NCI-H524 treated with DMSO at 0.1 percent for 48 hours (cell line): Measurements from ENCODE around the gene IL21R.
A peak's percentile ranks its signal among the peaks of the same experiment; 100 is the strongest.
"Not testable (repeated sequence)": the region's sequence is repeated elsewhere in the genome, so short reads cannot be mapped to it uniquely, and the experiment has no call there.

ENCODE experiments used
- DNase-seq: peaks from one replicate; lab custom pipeline; 2025; lab: John Stamatoyannopoulos, UW

IL21R gene

DNA sequence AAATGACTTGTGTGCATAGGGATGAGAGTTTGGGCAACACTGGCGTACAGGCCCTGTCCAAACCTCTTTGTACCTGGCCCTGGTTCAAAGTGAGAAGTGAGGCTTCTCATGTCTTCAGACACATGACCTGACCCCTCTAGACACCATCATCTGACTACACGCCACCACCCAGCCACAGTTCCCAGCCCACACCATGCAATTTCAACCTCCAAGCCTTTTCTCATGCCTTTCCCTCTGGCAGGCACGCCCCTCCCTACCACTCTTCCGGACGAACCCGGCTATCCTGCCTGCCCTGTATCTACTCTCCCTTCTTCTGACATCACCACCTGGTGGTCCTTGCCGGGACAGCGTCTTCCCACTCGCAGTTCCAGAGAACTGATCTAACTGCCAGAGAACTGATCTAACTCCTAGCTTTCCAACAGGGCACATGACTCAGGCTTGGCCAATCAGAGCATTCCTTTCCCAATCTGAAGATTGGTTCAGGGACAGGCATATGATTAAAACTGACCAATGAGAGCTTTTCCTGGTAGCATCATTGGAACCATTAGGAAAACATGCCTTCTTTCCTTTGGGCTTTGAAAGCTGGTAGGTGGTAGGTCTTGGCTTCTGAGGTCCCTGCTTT, 27.1 kb upstream of the IL21R start:
- peak; percentile 93 for DNase-seq

DNA sequence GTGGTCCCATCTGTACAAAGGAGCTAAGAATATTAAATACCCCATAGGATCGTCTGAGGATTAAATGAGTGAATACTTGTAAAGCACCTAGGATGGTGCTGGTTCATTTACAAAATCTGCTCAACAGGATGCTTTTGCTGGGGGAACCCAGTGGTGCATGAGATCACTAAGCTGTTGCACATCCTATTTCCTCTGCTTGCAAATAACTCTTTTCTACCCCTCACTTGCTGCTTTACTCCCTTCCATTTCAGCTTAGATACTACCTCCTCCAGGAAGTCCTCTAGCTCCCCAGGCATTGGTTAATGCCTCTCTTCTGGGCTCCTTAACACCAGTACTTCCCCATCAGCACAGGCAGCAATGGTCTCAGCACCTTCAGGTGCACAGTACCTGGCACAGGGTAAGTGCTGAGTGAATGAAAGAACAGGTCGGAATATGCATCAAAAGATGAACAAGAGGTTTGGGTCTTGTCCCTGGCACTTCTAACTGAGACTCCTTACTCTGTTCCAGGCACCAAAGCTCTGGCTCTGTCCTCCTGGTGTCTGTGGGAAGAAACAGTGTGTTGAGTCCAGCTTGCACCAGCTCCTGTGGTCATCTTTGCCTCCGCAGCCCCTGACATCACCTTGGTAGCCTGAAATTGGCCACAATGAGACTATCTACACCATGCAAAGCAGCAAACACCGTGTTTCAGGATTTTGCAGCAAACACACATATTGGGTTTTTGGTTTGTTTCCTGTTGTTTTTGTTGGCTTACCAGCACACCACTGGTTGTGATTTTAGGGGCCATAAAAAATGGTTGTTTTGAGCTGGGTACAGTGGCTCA, 24.1 kb upstream of the IL21R start:
- DNase-seq = no peak

DNA sequence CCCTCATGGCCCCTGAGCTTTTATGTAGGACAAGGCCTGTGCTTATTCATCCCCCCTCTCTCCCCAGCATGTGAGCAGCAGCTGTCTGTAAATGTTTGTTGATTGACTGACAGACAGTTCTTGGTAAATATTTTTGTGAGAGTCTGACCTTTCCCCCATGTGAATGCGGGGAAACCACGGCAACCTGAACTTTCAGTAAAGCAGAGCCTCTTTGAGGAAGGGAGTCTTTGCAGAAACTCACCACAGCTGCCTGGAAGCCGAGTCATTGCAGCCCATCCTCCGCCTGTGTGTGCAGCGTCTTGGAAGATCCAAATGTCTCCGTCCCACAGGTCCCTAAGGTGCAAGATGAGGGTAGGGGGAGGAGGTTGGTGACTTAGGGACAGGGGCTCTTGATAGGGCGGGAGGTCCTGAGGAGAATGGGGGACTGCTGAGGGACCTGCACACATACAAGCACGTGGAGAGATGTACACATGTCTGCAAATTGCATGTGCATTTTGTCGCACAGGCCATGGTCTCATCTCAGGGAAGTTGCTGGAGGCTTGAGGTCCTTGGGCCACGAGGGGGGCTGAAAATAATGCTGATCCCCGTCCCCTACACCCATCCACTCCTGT, 23.0 kb upstream of the IL21R start:
- no peak for DNase-seq

DNA sequence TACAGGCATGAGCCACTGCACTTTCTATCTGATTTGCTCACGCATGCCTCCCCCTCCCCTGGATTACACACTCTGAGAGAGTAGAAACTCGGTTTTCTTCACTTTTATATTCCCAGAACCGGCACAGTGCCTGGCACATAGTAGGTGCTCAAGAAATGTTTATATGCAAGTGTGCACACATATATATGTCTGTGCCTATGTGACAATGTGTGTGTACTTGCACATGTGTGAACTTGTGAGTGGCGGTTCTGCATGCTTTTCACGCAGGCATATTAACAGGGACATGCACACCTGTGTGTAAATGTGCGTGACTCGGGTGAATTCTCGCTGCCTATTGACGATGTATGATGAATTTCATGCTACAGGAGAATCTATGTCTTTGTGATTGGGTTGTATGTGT, 22.1 kb upstream of the IL21R start:
- DNase-seq = no peak

DNA sequence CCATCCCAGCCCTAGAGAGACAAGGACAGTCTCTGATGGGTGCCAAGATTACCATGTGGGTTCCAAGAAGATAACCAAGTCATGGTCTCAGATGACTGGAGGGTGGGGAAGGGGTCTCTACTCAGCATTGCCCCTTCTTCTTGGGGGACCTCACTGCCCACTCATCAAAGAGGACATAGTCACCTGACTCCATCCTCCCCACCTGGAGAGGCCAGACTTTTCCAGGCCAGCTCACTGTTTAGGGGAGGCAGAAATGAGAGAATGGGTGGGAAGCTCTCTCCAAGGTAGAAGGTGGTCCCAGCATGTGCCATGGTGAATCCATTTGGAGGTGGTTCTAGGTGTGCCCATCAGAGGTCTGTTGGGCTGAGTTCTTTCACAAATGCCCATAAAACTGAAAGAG, 20.7 kb upstream of the IL21R start:
- no peak for DNase-seq

DNA sequence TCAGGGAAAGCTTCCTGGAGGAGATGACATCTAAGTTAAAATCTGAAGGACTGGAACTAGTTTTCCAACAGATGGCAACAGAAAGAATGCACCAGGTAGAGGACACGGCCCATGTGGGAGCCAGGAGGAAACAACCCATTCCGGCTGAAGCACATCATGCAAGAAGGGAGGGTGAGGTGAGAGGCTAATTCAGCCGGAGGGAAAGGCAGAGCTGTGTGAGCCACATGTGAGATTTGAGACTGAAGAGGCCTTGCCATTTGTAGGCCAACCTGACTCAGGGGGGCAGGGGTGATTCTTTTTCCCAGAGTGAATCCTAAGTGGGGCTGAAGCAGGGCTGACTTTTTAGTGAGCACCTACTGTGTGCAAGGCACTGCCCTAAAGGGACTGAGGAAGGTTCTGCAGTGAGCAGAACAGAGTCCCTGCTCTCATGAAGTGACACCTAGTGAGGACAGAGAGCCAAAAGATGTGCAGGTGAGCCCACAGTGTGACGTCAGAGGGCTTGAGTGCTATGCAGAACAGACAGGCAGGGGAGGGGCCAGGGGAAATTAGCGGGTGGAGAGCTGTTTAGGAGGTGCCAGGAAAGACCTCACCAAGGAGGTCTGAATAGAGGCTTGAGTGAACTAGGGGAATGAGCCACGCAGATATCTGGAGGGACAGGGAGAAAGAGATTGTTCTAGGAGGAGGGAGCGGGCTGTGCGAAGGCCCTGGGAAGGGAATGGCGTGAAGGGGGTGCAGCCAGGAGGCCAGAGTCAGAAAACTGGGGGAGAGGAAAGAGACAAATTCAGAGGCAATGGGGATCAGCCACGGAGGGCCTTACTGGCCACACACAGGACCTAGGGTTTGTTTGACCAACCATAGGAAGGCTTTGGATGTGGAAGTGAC, 19.8 kb upstream of the IL21R start:
- DNase-seq = no peak

DNA sequence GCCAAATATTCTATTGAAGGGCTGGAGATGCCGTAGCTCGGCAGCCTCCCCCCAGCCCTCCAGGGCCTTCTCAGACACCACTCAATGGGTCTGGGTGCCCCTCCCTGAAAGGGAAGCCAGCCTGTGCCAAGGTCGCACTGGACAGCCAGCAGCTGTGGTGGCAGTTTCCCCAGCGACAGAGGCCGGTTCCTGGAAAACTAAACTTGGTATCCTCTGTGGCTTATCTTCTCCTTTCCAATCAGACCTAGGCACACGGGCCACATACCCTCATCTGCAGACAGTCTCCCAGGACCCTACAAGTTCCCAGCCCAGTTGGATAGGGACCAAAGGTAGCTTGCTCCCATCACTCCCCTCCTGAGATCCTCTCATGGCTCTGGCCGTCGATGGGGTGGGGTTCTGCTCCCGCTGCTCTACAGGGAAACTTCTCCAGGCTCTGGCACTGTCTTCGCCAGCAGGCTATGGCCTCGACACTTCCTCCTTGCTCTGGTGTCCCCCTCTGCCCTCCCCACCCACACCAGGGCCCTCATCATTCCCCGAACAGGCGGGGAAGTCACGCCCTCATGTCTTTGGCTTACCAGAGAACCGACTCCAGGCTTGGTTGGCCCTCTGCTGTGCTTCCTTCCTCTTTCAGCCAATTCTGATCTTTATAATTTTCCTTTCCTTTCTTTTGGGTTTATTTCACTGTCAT, 18.3 kb upstream of the IL21R start:
- DNase-seq = no peak

DNA sequence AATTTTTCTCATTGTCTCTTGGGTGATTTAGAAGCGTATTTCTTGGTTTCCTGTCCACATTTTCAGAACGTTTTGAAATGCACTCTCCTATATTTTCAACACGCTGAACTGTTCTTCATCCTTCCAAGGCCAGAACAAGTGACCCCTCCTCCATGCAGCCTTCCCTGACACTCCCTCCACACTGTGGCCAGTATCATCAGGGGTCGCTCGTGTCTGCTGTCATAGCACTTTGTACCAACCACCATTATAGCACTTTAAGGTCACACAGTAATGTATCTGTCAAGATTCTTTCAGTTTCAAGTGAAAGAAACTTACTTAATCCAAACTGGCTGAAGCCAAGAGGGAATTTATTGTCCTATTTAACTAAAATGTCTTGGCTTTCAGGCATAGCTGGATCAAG, 17.5 kb upstream of the IL21R start:
- DNase-seq = no peak

DNA sequence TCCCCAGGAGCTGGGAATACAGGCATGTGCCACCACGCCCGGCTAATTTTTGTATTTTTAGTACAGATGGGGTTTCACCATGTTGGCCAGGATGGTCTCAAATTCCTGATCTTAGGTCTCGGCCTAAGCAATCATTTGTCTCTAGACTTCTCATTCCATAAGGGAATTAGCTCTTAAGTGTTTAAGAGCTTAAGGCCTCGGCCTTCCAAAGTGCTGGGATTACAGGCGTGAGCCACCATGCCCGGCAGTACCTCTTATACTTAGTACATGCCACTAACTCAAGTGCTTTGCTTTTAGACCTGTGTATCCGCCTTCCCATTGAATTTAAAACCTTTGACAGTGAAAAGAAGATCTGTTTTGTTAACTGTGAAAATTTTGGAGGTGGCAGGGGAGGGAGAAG, 16.6 kb upstream of the IL21R start:
- peak; percentile 73 for DNase-seq

DNA sequence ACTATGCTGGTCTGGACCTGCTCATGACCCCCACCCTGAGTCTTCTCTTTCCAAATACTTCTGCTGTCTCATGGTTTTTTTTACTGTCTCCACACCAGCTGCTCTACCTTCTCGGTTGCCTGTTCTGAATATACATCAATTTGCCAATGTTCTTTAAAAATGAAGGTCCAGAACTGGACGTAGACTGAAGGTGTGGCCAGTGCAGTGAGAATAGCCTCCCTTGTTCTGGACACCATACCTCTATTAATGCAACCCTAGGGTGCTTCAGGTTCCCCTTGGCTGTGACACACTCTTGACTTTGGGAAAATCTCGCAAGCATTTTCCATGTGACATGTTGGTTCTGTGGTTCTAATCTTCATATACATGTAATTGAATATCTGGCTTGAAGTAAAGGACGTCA, 15.3 kb upstream of the IL21R start:
- DNase-seq = no peak

DNA sequence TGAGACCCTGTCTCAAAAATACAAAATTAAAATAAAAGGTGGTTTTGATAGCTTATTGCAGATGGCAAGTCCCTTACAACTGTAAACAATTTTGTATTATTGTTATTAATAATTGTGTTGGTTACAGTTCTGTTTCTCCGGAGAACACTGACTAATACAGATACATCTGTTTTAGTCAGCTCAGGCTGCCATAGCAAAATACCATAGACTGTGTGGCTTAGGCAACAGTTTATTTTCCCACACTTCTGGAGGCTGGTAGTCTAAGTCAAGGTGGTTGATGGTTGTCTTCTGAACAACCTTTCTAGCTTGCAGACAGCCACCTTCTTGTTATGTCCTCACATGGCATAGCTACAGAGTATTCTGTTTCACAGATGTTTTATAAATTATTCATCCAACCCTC, 14.2 kb upstream of the IL21R start:
- DNase-seq = no peak

DNA sequence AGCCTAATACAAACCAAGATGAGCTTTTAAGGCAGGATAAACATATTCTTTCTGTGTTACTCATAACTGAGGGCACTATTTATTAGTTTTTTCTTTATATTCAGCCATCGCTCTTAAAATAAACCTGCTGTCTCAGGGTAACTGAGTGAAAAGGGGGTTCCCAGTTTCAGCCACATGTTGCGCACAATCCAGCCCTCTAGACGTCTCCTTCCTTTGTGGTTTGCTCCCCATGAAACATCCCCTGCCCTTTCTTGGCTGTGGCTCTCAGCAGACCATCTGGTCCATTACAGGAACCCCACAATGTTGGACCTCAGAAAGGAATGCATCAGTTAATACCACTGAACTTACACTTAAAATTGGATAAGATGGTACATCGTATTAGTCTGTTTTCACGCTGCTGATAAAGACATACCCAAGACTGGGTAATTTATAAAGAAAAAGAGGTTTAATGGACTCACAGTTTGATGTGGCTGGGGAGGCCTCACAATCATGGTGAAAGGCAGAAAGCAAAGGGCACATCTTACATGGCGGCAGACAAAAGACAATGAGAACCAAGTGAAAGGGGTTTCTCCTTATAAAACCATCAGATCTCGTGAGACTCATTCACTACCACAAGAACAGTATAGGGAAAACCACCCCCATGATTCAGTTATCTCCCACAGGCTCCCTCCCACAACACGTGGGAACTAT, 12.6 kb upstream of the IL21R start:
- DNase-seq = no peak

DNA sequence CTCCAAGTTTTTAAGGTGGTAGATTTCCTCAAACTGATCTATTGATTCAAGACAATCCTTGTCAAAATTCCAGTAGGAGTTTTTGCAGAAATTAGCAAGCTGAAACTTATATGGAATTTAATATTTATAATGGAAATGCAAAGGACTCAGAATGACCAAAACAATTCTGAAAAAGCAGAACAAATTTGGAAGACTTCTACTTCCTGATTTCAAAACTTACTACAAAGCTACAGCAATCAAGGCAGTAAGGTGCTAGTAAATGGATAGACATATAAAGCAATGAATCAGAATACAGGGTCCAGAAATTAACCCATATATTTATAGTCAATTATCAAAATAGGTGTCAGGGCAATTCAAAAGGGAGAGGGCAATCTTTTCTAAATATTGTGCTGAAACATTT, 11.8 kb upstream of the IL21R start:
- no peak for DNase-seq

DNA sequence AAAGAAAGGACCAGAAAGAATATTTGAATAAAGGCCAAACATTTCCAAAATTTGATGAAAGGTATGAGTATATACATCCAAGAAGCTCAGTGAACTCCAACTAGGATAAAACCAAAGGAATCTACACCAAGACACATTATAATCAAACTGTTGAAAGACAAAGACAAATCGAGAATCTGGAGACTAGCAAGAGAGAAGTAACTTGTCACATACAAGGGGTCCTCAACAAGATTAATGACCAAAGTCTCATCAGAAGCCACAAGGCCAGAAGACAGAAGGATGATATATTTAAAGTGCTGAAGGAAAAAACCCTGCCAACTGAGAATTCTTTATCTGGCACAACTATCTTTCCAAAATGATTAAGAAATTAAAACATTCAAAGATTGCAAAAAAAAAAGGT, 9.3 kb upstream of the IL21R start:
- DNase-seq = no peak

DNA sequence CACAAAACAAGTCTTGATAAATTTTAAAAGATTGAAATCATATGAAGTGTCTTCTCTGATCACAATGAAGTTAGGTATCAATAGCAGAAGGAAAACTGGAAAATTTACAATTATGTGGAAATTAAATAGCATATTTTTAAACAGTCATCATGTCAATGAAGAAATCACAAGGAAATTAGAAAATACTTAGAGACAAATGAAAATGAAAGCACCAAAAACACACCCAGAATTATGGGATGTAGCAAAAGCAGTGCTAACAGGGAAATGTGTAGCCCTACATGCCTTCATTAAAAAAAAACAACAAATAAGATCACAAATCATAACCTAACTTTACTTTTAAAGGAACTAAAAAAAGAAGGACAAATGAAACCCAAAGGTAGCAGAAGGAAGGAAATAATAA, 7.5 kb upstream of the IL21R start:
- no peak for DNase-seq

DNA sequence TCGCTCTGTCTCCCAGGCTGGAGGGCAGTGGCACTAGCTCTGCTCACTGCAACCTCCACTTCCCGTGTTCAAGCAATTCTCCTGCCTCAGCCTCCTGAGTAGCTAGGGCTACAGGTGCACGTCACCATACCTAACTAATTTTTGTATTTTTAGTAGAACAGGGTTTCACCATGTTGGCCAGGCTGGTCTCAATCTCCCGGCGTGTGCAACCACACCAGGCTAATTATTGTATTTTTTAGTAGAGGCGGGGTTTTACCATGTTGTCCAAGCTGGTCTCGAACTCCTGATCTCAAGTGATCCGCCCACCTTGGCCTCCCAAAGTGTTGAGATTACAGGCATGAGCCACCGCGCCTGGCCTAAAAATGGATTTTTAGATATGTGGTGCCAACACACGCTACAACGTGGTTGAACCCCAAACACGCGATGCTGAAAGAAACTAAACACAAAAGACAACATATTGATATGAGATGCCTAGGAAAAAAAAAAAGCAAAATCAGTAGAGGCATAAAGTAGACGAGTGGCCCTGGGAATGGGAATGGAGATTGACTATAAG, 3.6 kb upstream of the IL21R start:
- not testable (repeated sequence) for DNase-seq

DNA sequence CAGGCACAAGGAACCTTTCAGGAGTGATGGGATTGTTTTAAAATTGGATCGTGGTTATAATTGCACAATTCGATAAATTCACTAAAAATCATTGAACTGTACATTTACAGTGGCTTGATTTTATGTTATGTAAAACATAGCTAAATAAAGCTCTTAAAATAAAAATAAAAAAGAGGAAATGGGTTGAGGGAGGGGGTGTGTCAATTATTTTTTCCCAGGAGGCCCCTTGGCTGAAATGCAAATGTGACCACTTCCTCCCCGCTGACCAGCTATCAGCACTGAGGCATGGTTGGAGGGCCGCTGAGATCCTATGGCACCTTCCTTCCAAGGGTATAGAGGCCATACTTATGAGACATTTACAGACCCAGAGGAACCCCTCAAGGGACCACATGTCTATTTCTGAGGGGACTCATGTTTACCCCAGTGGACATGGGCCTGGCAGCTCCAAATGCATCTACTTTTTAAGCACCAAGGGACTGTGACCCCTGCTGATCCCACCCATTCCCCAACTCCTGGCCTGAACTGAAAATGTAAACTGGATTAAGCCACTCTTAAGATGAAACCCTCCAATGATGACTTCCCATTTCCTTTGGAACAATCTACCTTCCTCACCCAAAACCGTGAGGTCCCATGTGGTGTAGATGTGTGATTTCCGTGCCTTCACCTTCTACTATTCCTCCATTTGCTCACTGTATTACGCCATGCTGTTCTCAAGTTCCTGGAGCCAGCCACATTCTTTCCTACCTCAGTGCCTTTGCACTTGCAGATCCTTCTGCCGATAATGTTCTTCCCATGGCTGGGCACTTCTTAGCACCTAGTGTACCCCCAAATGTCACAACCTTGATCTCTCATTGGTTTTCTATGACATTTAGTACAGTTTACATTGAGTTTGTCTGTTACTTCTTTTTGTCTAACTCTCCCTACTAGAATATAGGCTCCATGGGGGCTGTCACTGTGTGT, 2.8 kb upstream of the IL21R start:
- no peak for DNase-seq

DNA sequence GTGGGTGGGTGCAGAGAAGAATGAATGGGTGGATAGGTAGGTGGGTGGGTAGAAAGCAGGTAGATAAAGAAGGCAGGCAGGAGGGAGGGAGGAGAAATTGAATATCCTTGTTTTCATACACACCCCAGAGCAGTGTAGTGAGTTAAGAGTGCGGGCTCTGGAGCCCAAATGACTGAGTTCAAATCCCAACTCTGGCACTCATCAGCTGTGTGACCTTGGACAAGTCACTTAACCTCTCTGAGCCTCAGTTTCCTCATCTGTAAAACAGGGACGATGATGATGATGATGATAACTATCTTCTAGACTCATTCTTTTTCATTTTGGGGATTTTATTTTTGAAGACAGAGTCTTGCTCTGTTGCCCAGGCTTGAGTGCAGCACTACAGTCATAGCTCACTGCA, 2.0 kb upstream of the IL21R start:
- no peak for DNase-seq

DNA sequence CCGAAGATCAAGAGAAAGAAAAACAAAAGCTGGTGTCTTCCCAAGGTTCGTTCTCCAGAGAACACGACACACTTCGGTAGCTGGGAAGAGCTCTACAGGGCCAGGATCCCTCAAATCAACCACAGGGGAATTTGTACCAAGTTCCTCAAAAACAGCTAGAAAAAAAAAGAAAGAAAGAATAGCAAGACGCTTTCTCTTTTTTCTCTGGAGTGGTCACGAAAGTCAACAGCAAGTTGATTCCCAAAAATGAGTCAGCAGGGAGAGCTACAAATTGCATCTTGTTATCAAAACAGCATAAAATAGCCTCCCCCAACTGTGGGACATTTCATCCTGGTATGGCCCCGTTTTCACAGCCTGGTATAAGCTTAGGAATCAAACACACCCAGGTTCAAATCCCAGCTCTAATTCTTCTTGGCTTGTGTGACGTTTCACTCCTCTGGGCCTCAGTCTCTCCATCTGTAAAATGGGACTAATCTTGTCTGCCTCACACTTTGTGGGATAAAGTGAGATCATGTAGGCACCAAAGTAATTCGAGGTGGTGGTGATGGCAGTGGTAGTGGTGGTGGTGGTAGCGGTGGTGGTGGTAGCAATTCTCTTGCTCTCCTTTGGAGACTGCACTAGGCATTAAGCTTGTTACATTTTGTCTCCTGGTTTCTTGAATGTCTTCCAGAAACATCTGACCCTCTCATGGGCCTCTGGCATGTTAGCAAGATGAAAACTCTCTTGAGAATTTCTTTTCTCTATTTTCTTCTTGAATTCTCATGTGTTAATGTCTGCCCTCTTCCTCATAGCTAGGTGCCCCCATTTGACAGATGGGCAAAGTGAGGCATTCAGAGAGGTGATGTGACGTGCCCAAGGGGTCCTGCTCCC, 988 bp upstream of the IL21R start:
- DNase-seq = no peak
